Cardiac muscle cell (in vitro differentiated cells and primary cell): Measurements from ENCODE around the gene PRTFDC1. TPM values are rescaled to one million over a fixed set of nuclear protein-coding genes. Genes with fewer than 3 reads are reported as not detected.

ENCODE experiments used
- DNase-seq, 2 donors: peaks; one replicate each; pipeline versions ENCODE4 v3.0.0 to v3.0.0-alpha.2; 2010 to 2017; ENCODE audit warnings: low read depth in 1 of 2, low spot score in 1 of 2
- H3K27ac ChIP-seq: fragments of 200-600 bp; sonication (generic); 2 replicates; pipeline ENCODE4 v1.5.1; 2016
- H3K27me3 ChIP-seq: fragments of 200-600 bp; sonication (generic); 2 replicates; pipeline ENCODE4 v1.6.0; 2016; ENCODE audit warnings: control low read depth
- H3K36me3 ChIP-seq: fragments of 200-600 bp; sonication (generic); 2 replicates; pipeline ENCODE4 v1.5.1; 2016; ENCODE audit warnings: control low read depth
- H3K4me1 ChIP-seq: fragments of 200-600 bp; sonication (generic); 2 replicates; pipeline ENCODE4 v1.8.1; 2017; ENCODE audit warnings: low read depth, mild to moderate bottlenecking, mixed run types
- H3K4me3 ChIP-seq: fragments of 200-600 bp; sonication (generic); 2 replicates; pipeline ENCODE4 v1.5.1; 2016; ENCODE audit warnings: mild to moderate bottlenecking
- H3K9me3 ChIP-seq: fragments of 200-600 bp; sonication (generic); 2 replicates; pipeline ENCODE4 v1.5.1; 2017; ENCODE audit warnings: low read depth, mild to moderate bottlenecking, control low read depth
- CTCF ChIP-seq: IDR thresholded peaks from 2 replicates; pipeline ENCODE4 v1.5.1; 2012; ENCODE audit warnings: low read depth, mild to moderate bottlenecking, low read length
- polyA plus RNA-seq: library from polyadenylated mRNA; unstranded; fragments of >200 nt; fragmentation: Nextera tagmentation; extraction: Ambion mirVana; gene quantifications from 2 replicates; pipeline ENCODE4 v1.2.1, GENCODE V29; 2016
- total RNA-seq: library from RNA; depleted of rRNA; stranded (reverse); fragments of >200 nt; gene quantifications from 2 replicates; pipeline ENCODE4 v1.2.3, GENCODE V29; 2016

The PRTFDC1 gene
- total and polyA plus RNA-seq, 2 experiments from 2014 or later: 3.1 to 3.8 TPM

- no peaks in the 10 kb centered on the region for H3K27me3 ChIP-seq
- H3K27ac ChIP-seq: no peak overlapping the region
- H3K4me3 ChIP-seq: no peak overlapping the region
- no peaks in the 10 kb centered on the region for H3K9me3 ChIP-seq
- no peak for TF ChIP-seq CTCF
- no peaks in the 10 kb centered on the region for H3K36me3 ChIP-seq
- H3K4me1 ChIP-seq: no peaks in the 10 kb centered on the region
- no peak for DNase-seq
These were observed 14.6 kb upstream of the PRTFDC1 start for GRCh38 chr10:24966962-24967481.

GRCh38 chr10:24965051-24965450 is 12.6 kb upstream of the PRTFDC1 start:
- no peaks in the 10 kb centered on the region for H3K27me3 ChIP-seq
- H3K9me3 ChIP-seq: no peaks in the 10 kb centered on the region
- no peak overlapping the region for H3K4me3 ChIP-seq
- no peak overlapping the region for H3K27ac ChIP-seq
- no peak for TF ChIP-seq CTCF
- H3K4me1 ChIP-seq: no peaks in the 10 kb centered on the region
- no peak for DNase-seq
- H3K36me3 ChIP-seq: no peaks in the 10 kb centered on the region

GRCh38 chr10:24963521-24964041 is 11.2 kb upstream of the PRTFDC1 start:
- no peaks in the 10 kb centered on the region for H3K4me1 ChIP-seq
- DNase-seq: no peak
- no peak for TF ChIP-seq CTCF
- no peaks in the 10 kb centered on the region for H3K9me3 ChIP-seq
- no peak overlapping the region for H3K27ac ChIP-seq
- no peaks in the 10 kb centered on the region for H3K36me3 ChIP-seq
- H3K27me3 ChIP-seq: no peaks in the 10 kb centered on the region
- H3K4me3 ChIP-seq: no peak overlapping the region

DNA sequence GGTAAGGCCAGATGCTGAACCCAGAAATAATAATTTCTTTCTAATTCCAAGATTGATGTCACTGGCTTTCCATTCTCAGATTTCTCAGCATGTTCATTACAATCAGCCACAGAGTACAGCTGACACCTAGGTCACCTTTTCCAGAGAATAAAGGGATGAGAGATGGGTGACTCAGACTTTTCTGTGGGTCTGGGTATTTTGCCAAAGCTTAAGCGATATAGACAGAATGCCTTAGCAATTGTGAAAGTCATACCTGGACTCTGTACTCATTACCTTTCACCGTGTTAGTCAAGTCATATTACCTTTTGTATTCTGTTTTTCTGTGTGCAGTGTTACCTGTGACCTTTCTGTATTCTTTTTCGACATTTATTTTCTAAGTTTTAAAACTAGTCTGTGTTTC is 10.6 kb upstream of the PRTFDC1 start:
- Histone ChIP-seq H3K36me3 (no peaks in the 10 kb centered on the region), H3K4me3 (no peak overlapping the region), H3K4me1 (no peaks in the 10 kb centered on the region), H3K9me3 (no peaks in the 10 kb centered on the region), H3K27ac (no peak overlapping the region), H3K27me3 (no peaks in the 10 kb centered on the region)
- no peak for TF ChIP-seq CTCF
- no peak for DNase-seq

DNA sequence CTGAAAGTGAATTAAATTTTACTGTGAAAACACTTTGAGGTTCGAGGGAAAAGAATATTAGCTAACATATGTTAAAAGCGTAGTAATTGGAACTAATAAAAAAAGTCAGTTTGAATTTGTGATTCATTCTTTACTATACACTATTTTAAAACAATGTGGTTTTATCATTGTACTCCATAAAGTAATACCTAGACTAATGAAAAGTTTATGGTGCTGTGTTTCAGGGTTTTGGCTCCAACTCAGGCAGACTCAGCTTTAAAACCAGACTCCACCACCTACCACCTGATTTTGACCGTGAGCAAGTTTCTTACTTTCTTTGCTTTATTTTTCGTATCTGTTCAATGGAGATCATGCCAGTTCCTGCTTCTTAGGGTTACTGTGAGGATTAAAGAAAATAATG is 9.2 kb upstream of the PRTFDC1 start:
- no peak for DNase-seq
- no peak overlapping the region for H3K4me3 ChIP-seq
- no peaks in the 10 kb centered on the region for H3K9me3 ChIP-seq
- no peak overlapping the region for H3K27ac ChIP-seq
- H3K4me1 ChIP-seq: no peaks in the 10 kb centered on the region
- TF ChIP-seq CTCF: no peak
- no peaks in the 10 kb centered on the region for H3K27me3 ChIP-seq
- H3K36me3 ChIP-seq: no peaks in the 10 kb centered on the region

- Histone ChIP-seq H3K4me3 (no peak overlapping the region), H3K27me3 (no peaks in the 10 kb centered on the region), H3K27ac (no peak overlapping the region), H3K36me3 (no peaks in the 10 kb centered on the region), H3K4me1 (no peaks in the 10 kb centered on the region), H3K9me3 (no peaks in the 10 kb centered on the region)
- DNase-seq: no peak
- no peak for TF ChIP-seq CTCF
These were observed 7.0 kb upstream of the PRTFDC1 start for GRCh38 chr10:24959382-24959730.
